RPMI8226 (cell line): ENCODE data around the gene EIF5AL1.
"Not testable (repeated sequence)": the region's sequence is repeated elsewhere in the genome, so short reads cannot be mapped to it uniquely, and the experiment has no call there.

Source experiments
- DNase-seq: peaks from one replicate; pipeline ENCODE4 v3.0.0-alpha.2; 2015

The EIF5AL1 gene

GRCh38 chr10:79511891-79512583 lies at the start of gene EIF5AL1:
EIF5AL1 (plus strand) TSS chr10:79512533; CDS start chr10:79512650, 117 bp downstream.
- not testable (repeated sequence) for DNase-seq

GRCh38 chr10:79463578-79464496 lies 48.5 kb upstream of the EIF5AL1 start:
- DNase-seq, result no peak

- no peak for DNase-seq
Observed at GRCh38 chr10:79465341-79465740, 47.0 kb upstream of the EIF5AL1 start.

GRCh38 chr10:79468015-79468560 lies 44.2 kb upstream of the EIF5AL1 start:
- no peak for DNase-seq

- no peak for DNase-seq
Observed at GRCh38 chr10:79468841-79469585, 43.3 kb upstream of the EIF5AL1 start.

- no peak for DNase-seq
Observed at GRCh38 chr10:79470096-79470495, 42.2 kb upstream of the EIF5AL1 start.

GRCh38 chr10:79471776-79472175 lies 40.6 kb upstream of the EIF5AL1 start:
- no peak for DNase-seq

- no peak for DNase-seq
Observed at GRCh38 chr10:79472449-79472848, 39.9 kb upstream of the EIF5AL1 start.

GRCh38 chr10:79472951-79473350 lies 39.4 kb upstream of the EIF5AL1 start:
- DNase-seq, result no peak

GRCh38 chr10:79473496-79474095 lies 38.7 kb upstream of the EIF5AL1 start:
- DNase-seq, result no peak

- no peak for DNase-seq
Observed at GRCh38 chr10:79475119-79475653, 37.1 kb upstream of the EIF5AL1 start.

- DNase-seq, result no peak
Observed at GRCh38 chr10:79475877-79476276, 36.5 kb upstream of the EIF5AL1 start.

GRCh38 chr10:79476645-79477044 lies 35.7 kb upstream of the EIF5AL1 start:
- no peak for DNase-seq

GRCh38 chr10:79477456-79477855 lies 34.9 kb upstream of the EIF5AL1 start:
- no peak for DNase-seq

- DNase-seq, result no peak
Observed at GRCh38 chr10:79479283-79479909, 32.9 kb upstream of the EIF5AL1 start.

GRCh38 chr10:79482304-79482703 lies 30.0 kb upstream of the EIF5AL1 start:
- no peak for DNase-seq

GRCh38 chr10:79482741-79483140 lies 29.6 kb upstream of the EIF5AL1 start:
- DNase-seq, result no peak

GRCh38 chr10:79483299-79483698 lies 29.0 kb upstream of the EIF5AL1 start:
- no peak for DNase-seq

GRCh38 chr10:79483948-79484347 lies 28.4 kb upstream of the EIF5AL1 start:
- no peak for DNase-seq

- DNase-seq, result no peak
Observed at GRCh38 chr10:79484476-79484875, 27.9 kb upstream of the EIF5AL1 start.

- peak; percentile 60 for DNase-seq
Observed at GRCh38 chr10:79487296-79488194, 24.8 kb upstream of the EIF5AL1 start.
